Esophagus muscularis mucosa (tissue), 3 donors: ENCODE measurements around the gene CHD1L.

ENCODE experiments used
- CTCF ChIP-seq, 3 experiments: fragments of 200-600 bp in 2 of 3; fragments of 450-650 bp in 1 of 3; sonication (generic) in 2 of 3; IDR thresholded peaks; one replicate each; pipeline ENCODE4 v1.5.1; 2017 to 2019; ENCODE audit warnings: antibody characterized with exemption in 3 of 3, mild to moderate bottlenecking in 2 of 3, moderate library complexity in 1 of 3
- POLR2A ChIP-seq: fragments of 450-650 bp; IDR thresholded peaks from one replicate; pipeline ENCODE4 v1.6.1; 2017; ENCODE audit warnings: antibody characterized with exemption, moderate library complexity, mild to moderate bottlenecking, low read depth
- POLR2AphosphoS5 ChIP-seq, 2 donors: sonication (generic); formaldehyde crosslinking; IDR thresholded peaks; one replicate each; pipeline ENCODE4 v1.6.1; 2017; ENCODE audit warnings: antibody characterized with exemption in 2 of 2

GRCh38 chr1:147236448-147236847 lies 6.0 kb upstream of the CHD1L start:
- TF ChIP-seq POLR2A (no peak), CTCF (IDR thresholded peaks at IDR 0.05) (no peak), POLR2AphosphoS5 (IDR thresholded peaks at IDR 0.05) (no peak)
